Stimulated activated CD8-positive, alpha-beta memory T cell treated with anti-CD3 and anti-CD28 coated beads, Interleukin-7, amount 100 ng/mL, for 1 hour (primary cell): ENCODE measurements around the gene ADAMTS4.

Source experiments
- DNase-seq, 2 donors: peaks; one replicate each; pipeline ENCODE4 v3.0.0-alpha.2; 2020; ENCODE audit warnings: low read depth in 2 of 2

ADAMTS4 gene

DNA sequence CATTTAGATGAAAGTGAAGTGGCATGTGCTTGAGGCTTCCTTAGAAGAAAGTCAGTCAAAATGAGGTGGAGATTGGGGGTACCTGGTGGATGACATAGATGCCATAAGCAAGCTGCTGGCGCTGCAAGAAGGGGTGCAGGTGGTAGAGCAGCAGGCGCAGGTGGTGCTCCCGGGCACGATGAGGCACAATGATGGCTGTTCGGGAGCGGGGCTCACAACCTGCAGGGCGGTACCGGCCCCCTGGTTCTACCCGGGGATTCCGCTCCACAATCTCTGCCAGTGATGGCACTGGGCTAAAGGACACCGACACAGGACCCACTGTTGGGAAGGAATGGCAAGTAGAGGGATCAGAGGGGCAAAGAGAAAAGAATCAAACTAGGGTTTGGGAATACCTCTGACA is 23.9 kb downstream of the ADAMTS4 start:
- DNase-seq = no peak

DNA sequence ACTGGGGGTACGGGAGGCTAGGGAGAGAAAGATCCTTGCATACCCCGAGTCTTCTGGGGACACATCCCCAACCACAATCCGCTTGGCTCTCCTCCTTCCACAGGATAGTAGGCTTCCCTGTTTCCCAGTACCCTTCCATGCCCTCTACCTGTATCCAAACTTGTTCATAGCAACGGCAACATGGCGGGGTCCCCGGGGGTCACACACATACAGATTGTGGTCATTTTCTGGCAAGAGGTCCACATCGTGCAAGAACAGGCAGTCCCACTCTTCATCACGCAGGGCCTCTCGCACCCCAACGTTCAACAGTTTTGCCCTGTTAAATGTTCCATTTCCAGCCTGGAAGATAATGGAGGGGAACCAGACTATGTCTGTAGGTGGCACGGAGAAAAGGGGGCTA is 25.1 kb downstream of the ADAMTS4 start:
- DNase-seq = no peak

DNA sequence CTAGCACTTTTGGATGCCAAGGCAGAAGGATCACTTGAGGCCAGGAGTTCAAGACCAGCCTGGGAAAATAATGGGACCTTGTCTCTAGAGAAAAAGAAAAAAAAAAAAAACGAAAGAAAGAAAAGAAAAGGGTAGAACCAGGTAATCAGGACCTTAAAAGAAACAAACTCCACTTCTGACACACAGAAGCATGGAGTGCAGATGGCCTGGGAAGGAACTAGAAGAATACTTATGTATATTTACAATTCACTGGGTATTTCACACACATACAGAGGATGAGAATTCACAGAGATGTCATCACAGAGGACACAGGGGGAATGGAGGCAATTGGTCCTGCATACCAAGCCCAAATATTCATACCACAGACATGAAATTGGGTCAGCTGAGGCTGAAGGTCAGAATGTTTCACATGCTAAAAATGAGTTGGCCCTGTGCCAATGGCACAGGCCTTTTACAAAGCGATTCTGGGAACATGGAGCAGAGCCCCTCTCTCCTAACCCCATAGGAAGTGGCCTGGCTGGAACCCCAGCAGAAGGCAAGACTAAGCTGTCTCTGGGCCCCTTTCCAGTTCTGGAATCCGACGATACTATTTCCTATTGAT is 26.0 kb downstream of the ADAMTS4 start:
- no peak for DNase-seq

DNA sequence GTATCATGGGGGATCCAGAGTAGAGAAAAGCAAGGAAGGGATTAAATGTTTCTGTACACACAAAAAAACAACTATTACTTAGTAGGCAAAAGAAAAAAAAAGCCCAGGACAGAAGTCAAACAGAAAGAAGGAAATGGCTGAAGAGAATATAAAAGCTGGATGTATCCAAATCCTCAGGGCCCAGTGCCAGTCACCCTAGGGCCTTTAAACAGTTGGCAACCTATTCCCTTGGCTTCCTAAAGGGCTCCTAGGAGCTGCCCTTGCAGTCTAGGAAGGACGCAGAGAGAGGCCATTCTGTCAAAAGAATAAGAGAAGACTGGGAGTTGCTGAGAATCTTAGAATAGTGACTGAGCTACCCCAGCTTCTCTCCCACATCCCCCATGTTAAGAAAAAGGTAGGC is 26.5 kb downstream of the ADAMTS4 start:
- no peak for DNase-seq

DNA sequence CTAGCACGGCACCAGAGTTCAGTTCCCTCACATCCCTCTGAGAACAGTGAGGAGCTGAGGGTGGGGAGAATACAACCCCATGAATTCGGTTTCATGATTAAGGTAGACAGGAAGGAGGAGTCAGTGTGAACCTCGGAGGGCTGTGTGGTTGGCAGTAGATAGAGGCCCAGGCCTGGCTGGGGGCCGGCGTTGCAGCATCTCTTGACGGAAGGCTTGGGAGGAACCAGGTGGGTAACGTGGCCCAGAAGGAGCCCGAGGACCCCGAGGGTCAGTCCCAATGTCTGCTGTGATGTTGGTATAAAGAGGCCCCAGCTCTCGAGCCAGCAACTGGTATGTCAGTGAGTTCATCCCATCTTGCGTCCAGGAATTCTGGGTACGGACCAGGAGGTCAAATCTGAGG is 27.2 kb downstream of the ADAMTS4 start:
- DNase-seq = no peak

DNA sequence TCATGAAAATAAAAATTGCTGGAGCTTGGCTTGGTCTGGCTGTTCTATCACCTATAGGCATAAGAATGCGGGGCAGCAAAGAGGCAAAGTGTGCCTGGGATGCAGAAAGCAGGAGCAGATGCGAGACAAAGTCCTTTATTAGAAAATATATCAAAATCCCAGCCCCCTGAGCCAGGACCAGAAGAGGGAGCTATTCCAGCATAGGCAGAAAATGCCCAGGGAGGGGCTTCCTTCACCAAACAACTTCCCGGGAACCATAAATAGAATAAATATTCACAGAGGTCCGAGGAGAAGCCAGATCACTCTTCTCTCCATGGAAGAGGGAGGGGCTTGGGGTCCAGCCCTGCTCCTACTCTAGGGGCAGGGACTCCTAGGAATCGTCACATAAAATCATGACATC is 27.7 kb downstream of the ADAMTS4 start:
- DNase-seq = no peak

DNA sequence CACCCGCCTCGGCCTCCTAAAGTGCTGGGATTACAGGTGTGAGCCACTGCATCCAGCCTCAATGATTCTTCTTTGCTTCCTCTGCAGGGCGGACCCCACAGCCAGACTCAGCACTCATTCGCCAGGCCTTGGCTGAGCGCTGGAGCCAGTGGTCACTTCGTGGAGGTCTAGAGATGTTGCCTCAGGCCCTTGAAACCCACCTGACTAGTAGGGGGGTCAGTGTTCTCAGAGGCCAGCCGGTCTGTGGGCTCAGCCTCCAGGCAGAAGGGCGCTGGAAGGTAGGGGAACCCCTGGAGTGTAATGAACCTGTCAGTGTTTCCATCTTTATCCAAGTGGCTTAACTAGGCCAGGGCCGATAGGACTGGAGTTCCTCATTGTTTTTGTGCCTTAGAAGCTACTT is 29.9 kb downstream of the ADAMTS4 start:
- no peak for DNase-seq

DNA sequence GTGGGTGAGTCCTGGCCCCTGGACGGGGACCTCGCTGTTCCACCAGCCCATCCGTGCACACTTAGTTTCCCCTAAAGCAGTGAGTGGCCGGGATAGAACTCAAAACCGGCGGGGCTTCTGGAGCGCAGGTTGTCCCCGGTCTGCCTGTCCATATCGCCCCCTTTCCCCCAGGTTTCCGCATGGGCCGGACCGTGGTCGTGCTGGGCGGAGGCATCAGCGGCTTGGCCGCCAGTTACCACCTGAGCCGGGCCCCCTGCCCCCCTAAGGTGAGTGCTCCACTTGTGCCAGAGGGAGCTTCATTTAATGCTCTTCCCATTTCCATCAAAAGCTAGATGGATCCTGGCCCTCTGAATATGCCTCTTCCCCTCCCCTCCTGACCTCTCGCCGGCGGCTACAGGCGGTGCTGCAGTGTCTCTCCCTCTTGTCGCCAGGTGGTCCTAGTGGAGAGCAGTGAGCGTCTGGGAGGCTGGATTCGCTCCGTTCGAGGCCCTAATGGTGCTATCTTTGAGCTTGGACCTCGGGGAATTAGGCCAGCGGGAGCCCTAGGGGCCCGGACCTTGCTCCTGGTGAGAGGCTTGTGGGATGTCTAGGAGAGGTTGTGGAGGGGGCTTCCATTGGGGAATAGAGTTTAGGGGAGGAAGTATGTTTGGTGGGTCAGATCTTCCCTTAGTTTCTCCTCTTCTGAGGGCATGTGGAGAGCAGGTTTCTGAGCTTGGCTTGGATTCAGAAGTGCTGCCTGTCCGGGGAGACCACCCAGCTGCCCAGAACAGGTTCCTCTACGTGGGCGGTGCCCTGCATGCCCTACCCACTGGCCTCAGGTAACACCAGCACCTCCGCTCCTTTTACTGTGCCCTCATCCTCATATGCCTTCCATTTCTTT is 31.9 kb downstream of the ADAMTS4 start:
- DNase-seq = no peak

DNA sequence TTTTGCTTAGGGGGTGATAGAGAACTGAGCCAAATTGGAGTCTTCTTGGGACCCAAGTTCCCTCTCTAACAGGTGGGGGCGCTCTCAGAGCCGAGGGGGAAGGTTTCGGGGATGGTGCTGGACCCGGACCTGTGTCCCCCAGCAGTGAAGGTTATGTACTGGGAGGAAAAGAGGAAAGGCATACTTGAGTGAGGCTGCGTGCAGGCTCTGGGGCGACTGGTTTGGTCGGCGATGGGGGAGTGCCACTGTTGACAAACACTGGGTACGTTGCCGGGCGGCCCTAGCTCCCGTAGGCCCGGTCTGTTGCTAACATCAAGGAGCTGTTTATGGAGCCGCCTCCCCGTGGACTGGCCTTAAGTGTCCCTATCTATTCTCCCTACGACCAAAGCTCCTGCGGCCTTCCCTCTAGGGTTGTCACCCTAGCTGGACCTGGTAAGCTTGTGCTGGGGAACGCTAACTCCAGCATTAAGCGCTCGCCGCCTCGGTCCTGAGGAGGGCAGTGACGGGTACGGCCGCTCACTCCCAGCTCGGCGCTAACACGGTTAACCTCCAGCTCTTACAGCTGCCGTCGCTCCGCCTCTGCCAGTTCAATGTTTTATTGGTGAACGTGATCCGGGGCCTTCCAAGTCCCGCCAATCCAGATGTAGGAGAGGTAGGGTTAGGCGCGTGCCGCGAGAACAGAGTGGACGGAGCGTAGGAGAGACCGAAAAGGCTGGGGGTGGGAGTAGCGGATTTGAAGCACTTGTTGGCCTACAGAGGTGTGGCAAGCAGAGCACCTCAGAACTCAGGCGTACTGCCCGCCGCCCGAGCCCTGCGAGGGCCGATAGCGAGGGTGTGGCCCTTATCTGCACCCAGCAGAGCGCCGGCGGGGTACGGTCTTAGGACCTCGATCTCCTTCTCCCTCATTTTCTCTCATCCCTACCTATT is 32.8 kb downstream of the ADAMTS4 start, which contains the start of gene PPOX:
Gene PPOX (plus strand): TSS at position 685 of the 927 bp plus-strand sequence. CDS start 422 bp downstream, outside the sequence.
- peak; percentile 80 to 81 for DNase-seq

DNA sequence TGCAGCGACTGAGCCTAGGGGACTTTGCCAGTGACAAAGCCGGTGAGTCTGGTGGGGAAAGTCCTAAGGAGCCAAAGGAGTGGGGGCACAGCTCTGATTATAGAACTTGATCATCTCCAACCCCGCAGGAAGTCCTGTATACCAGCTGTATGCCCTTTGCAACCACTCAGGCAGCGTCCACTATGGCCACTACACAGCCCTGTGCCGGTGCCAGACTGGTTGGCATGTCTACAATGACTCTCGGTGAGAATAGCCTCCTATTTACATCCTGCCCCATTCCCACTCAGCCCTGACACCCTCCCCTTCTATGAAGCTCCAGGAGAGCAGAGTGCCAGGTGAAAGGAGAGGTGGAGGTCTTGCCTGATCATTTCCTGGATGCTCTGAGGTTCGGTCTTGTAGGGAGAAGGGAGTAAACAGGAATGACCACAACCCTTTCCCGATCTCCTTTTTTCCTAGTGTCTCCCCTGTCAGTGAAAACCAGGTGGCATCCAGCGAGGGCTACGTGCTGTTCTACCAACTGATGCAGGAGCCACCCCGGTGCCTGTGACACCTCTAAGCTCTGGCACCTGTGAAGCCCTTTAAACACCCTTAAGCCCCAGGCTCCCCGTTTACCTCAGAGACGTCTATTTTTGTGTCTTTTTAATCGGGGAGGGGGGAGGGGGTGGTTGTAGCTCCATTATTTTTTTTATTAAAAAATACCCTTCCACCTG is 33.8 kb downstream of the ADAMTS4 start:
- no peak for DNase-seq

DNA sequence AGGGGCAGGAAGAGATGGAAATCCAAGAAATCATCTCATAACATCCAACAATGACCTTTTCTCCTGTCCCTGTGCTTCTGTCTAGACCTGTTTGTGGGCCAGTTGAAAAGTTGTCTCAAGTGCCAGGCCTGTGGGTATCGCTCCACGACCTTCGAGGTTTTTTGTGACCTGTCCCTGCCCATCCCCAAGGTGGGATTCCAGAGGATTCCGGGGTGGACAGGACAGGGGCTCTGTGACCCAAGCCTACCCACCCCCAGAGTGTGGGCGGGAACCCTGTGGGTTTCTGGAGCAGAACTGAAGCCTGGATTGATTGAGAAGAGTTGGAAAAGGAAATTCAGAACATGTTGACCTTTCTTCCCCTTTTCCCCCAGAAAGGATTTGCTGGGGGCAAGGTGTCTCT is 35.1 kb downstream of the ADAMTS4 start:
- no peak for DNase-seq

DNA sequence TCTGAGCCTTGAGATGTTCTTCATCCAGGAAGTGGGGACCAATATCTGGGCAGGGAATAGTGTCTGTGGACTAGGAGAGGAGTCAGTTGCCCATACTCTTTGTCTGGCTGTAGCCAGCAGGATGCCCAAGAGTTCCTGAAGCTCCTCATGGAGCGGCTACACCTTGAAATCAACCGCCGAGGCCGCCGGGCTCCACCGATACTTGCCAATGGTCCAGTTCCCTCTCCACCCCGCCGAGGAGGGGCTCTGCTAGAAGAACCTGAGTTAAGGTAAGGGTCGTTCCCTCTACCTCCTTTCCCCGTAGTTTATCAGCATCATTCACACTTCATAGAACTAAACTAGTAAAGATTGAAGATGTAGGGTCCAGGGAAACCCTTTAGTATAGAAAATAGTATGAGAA is 36.0 kb downstream of the ADAMTS4 start:
- DNase-seq = no peak

DNA sequence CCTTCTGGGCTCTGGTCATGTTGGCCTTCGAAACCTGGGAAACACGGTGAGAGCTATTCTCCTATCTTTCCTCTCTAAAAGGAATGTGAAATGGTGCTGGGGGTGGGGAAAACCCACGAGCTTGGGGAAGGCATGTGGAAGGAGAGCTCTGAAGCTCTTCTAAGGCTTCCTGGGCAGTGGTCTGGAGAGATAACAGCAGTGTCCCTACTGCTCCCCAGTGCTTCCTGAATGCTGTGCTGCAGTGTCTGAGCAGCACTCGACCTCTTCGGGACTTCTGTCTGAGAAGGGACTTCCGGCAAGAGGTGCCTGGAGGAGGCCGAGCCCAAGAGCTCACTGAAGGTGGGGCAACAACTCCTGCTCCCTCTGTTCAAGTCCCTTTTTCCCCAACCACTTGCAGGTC is 36.8 kb downstream of the ADAMTS4 start:
- DNase-seq = no peak

DNA sequence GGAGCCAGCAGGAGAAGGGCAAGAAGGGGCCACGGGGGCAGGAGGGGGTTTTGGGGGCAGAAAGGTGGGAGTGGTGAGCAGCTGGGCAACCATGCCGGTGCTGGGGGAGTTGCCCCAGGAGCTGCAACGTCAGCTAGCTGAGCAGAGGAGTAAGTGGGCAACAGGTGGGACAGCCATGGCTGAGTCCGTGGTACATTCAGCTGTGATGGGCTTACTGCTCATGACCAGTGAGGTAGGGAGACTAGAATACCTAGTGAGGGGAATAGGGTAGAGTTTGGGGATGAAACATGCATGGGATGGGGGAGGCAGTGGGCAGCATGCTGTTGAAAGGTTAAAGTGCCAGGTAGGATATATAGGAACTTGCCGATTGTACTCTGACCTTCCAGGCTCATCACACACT is 37.2 kb downstream of the ADAMTS4 start:
- no peak for DNase-seq

DNA sequence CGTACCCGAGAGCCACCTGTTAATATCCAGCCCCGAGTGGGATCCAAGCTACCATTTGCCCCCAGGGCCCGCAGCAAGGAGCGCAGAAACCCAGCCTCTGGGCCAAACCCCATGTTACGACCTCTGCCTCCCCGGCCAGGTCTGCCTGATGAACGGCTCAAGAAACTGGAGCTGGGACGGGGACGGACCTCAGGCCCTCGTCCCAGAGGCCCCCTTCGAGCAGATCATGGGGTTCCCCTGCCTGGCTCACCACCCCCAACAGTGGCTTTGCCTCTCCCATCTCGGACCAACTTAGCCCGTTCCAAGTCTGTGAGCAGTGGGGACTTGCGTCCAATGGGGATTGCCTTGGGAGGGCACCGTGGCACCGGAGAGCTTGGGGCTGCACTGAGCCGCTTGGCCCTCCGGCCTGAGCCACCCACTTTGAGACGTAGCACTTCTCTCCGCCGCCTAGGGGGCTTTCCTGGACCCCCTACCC is 38.1 kb downstream of the ADAMTS4 start:
- DNase-seq = no peak

DNA sequence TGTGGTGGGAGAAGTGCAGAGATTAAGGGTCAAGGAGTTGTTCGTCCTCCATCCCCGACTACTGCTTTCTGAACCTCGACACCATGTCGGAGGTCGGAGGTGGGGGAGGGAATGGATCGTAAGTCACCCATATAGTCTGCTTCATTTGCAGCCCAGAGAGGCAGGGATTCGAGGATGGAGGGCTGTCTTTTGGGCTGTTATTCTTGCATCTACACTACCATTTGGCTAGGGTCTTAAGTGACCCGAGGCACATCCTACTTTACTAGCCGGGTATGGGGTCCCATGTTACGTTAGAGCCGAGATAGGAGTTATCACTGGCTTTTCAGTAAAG is 39.0 kb downstream of the ADAMTS4 start:
- DNase-seq = no peak

DNA sequence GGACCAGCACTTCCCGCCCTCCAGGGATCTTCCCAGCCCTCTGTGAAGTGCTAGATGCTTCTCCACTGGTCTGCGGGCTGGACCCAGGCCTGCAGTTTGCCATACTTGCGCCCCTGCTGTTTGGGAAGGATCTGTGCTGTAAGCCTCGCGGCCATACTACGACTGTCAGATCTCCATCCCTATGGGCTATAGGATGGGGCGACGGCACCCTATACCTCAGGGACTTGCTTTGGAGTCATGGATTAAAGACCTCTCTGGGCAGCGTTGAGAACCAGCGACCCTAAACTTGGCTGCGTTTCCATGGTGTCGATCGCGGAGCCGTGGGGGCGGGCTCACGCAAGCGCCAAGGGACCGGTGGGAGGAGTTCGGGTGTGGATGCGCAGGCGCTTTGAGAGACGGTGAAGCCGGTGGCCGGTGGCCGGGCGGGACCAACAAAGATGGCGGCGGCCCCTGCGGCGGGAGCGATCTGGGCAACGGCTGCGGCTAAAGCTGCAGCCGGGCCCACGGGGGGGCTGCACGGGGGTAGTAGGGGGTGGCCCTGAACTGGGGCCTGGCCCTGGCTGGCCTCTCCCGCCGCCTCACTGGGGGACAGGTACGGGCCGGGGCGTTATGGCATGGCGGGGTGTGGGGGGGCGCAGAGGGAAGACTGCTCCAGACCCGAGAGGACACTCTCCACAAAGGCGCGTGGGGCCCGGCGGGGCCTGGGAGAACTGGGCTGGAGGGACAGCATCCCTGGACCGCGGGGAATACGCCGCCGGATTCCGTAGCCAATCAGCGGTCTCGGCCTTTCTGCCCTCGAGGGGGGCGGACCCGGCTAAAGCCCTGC is 39.6 kb downstream of the ADAMTS4 start, which contains the start of gene USP21:
Gene USP21 (plus strand): TSS at position 414 of the 826 bp plus-strand sequence. CDS start 1,141 bp downstream, outside the sequence.
- peak; percentile 82 to 85 for DNase-seq

DNA sequence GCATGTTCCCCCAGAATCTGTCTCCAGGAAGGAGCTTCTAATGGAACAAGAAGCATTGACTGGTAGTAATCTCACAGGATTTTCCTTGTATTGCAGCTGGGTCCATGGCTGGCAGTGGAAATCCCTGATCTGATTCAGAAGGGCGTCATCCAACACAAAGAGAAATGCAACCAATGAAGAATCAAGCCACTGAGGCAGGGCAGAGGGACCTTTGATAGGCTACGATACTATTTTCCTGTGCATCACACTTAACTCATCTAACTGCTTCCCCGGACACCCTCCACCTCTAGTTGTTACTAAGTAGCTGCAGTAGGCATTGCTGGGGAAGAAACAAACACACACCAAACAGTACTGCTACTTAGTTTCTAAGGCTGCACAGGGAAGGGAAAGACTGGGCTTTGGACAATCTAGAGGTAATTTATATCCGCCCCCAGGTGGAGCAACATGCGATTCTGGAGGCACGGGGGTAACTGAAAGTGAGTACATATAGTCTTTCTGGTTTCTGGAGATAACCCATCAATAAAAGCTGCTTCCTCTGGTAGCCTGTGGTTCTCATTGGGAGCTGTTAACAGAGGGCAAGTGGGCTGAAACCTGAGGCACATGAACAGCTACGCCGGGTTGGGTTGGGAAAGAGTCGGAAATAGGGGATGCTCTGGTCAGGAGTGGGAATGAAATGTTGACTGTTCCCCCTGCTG is 40.4 kb downstream of the ADAMTS4 start:
- no peak for DNase-seq

DNA sequence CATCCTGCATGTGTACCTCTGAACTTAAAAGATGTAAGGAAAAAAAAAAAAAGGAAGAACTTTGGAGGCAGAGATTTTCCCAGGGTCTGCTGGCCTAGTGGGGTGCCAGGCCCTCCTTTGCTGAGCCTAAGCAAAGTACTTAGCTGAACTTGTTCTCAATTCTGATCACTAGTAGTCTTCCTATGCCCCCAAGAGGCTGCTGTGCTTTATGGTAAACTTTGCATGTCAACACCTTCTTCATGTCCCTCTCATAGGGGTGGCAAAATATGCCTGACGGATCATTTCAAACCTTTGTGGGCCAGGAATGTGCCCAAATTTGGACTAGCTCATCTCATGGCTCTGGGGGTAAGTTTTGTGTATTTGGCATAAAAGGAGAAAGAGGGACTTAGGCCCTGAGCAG is 41.0 kb downstream of the ADAMTS4 start:
- no peak for DNase-seq
